Trophoblast cell (in vitro differentiated cells and primary cell): ENCODE measurements around the gene INPP1.

Experiments used
- DNase-seq, 2 donors: peaks; one replicate each; pipeline ENCODE4 v3.0.0-alpha.2; 2016
- H2AFZ ChIP-seq: 2 replicates; pipeline ENCODE4 v1.6.1; 2013; ENCODE audit warnings: low read length, moderate library complexity, mild to moderate bottlenecking; ENCODE audit not compliant: insufficient read depth, poor library complexity
- H2AK5ac ChIP-seq: 2 replicates; pipeline ENCODE4 v1.6.1; 2013; ENCODE audit warnings: mild to moderate bottlenecking, low read length
- H2BK120ac ChIP-seq: 2 replicates; pipeline ENCODE4 v1.6.1; 2013; ENCODE audit warnings: low read length, mild to moderate bottlenecking, moderate library complexity; ENCODE audit not compliant: insufficient read depth, poor library complexity
- H2BK12ac ChIP-seq: 2 replicates; pipeline ENCODE4 v1.6.1; 2013; ENCODE audit warnings: mild to moderate bottlenecking, low read length, moderate library complexity
- H2BK5ac ChIP-seq: 2 replicates; pipeline ENCODE4 v1.6.1; 2013; ENCODE audit warnings: low read length, low read depth, moderate library complexity, mild to moderate bottlenecking; ENCODE audit not compliant: poor library complexity
- H3K14ac ChIP-seq: 2 replicates; pipeline ENCODE4 v1.6.1; 2013; ENCODE audit warnings: mild to moderate bottlenecking, low read length
- H3K18ac ChIP-seq: 2 replicates; pipeline ENCODE4 v1.6.1; 2013; ENCODE audit warnings: mild to moderate bottlenecking, low read length
- H3K23ac ChIP-seq: 2 replicates; pipeline ENCODE4 v1.6.1; 2013; ENCODE audit warnings: low read length
- H3K27ac ChIP-seq: 2 replicates; pipeline ENCODE4 v1.5.1; 2013; ENCODE audit warnings: low read depth, mild to moderate bottlenecking, inconsistent platforms, low read length, moderate library complexity
- H3K27me3 ChIP-seq: 2 replicates; pipeline ENCODE4 v1.6.1; 2013; ENCODE audit warnings: inconsistent platforms, mild to moderate bottlenecking, low read length, moderate library complexity; ENCODE audit not compliant: insufficient read depth
- H3K36me3 ChIP-seq, 2 experiments: 1 replicate in 1 of 2; 2 replicates in 1 of 2; pipeline ENCODE4 v1.6.1; 2013; ENCODE audit warnings: low read length in 2 of 2, mild to moderate bottlenecking in 2 of 2, moderate library complexity in 1 of 2; ENCODE audit not compliant: insufficient read depth in 2 of 2, control insufficient read depth in 1 of 2
- H3K4ac ChIP-seq: 2 replicates; pipeline ENCODE4 v1.6.1; 2013; ENCODE audit warnings: low read depth, mild to moderate bottlenecking, low read length, moderate library complexity
- H3K4me1 ChIP-seq, 2 experiments: 1 replicate in 1 of 2; 2 replicates in 1 of 2; pipeline ENCODE4 v1.6.1; 2013; ENCODE audit warnings: low read length in 2 of 2, mild to moderate bottlenecking in 2 of 2, moderate library complexity in 1 of 2; ENCODE audit not compliant: insufficient read depth in 2 of 2, control insufficient read depth in 1 of 2
- H3K4me2 ChIP-seq: 2 replicates; pipeline ENCODE4 v1.6.1; 2013; ENCODE audit warnings: inconsistent platforms, mild to moderate bottlenecking, low read length, moderate library complexity
- H3K4me3 ChIP-seq: 2 replicates; pipeline ENCODE4 v1.5.1; 2013; ENCODE audit warnings: mild to moderate bottlenecking, low read depth, low read length, inconsistent platforms
- H3K79me1 ChIP-seq: one replicate; pipeline ENCODE4 v1.6.1; 2013; ENCODE audit warnings: low read length
- H3K79me2 ChIP-seq: 2 replicates; pipeline ENCODE4 v1.6.1; 2013; ENCODE audit warnings: low read length, mild to moderate bottlenecking; ENCODE audit not compliant: control insufficient read depth, insufficient read depth, poor library complexity
- H3K9ac ChIP-seq: 2 replicates; pipeline ENCODE4 v1.6.1; 2013; ENCODE audit warnings: mild to moderate bottlenecking, low read length
- H3K9me3 ChIP-seq: 2 replicates; pipeline ENCODE4 v1.6.1; 2013; ENCODE audit warnings: low read depth, mild to moderate bottlenecking, control low read depth, inconsistent platforms, low read length; ENCODE audit not compliant: insufficient read depth
- H4K12ac ChIP-seq: 2 replicates; pipeline ENCODE4 v1.6.1; 2013; ENCODE audit warnings: low read depth, mild to moderate bottlenecking, low read length, moderate library complexity
- H4K8ac ChIP-seq: 2 replicates; pipeline ENCODE4 v1.6.1; 2013; ENCODE audit warnings: low read depth, mild to moderate bottlenecking, low read length, moderate library complexity
- H4K91ac ChIP-seq: one replicate; pipeline ENCODE4 v1.6.1; 2013; ENCODE audit warnings: low read depth, mild to moderate bottlenecking, low read length, moderate library complexity
- WGBS: extraction: QIAGEN DNeasy Blood & Tissue Kit; methylation state at CpG from one replicate; pipeline ENCODE4 v1.1.7; 2013; ENCODE audit warnings: missing lambda C conversion rate; ENCODE audit not compliant: insufficient read length, insufficient coverage; ENCODE audit errors: extremely low coverage; 5-methylcytosine and 5-hydroxymethylcytosine counted together

Gene INPP1

DNA sequence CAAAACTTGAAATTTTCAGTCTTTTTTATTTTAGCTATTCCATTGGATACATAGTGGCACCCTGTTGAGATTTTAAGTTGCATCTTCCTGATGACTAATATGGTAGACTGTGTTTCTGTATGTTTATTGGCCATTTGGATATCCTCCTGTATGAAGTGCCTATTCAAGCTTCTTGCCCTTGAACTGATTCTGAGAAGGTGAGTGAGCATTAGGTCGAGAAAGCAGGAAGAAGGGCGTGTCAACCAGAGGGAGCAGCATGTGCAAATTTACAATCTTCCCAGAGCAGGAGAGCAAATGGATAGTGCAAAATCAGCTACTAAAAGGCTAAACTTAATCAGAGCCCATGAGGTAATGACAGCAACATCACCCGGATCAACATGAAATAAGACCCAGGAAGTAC lies 8.6 kb downstream of the INPP1 start:
- no peaks in the 10 kb centered on the region for H3K36me3 ChIP-seq
- H2AFZ ChIP-seq: no peak overlapping the region
- no peak for DNase-seq
- no peak overlapping the region for H4K8ac ChIP-seq
- H3K14ac ChIP-seq: no peak overlapping the region
- no peak overlapping the region for H3K23ac ChIP-seq
- H3K27ac ChIP-seq: no peak overlapping the region
- H3K4me3 ChIP-seq: no peak overlapping the region
- WGBS: no CpG with 5 or more reads among the region's 3 CpGs
- no peak overlapping the region for H3K4ac ChIP-seq
- no peak overlapping the region for H3K18ac ChIP-seq
- no peak overlapping the region for H2BK12ac ChIP-seq
- H2BK120ac ChIP-seq: no peak overlapping the region
- no peak overlapping the region for H3K9ac ChIP-seq
- no peak overlapping the region for H2AK5ac ChIP-seq
- H4K12ac ChIP-seq: no peak overlapping the region
- H4K91ac ChIP-seq: no peak overlapping the region
- no peak overlapping the region for H3K4me2 ChIP-seq
- H3K4me1 ChIP-seq: peaks cover 0 to 6% of the 10 kb centered on the region in 2 experiments
- no peaks in the 10 kb centered on the region for H3K27me3 ChIP-seq
- no peaks in the 10 kb centered on the region for H3K79me1 ChIP-seq
- H2BK5ac ChIP-seq: no peak overlapping the region
- no peaks in the 10 kb centered on the region for H3K79me2 ChIP-seq
- no peaks in the 10 kb centered on the region for H3K9me3 ChIP-seq

DNA sequence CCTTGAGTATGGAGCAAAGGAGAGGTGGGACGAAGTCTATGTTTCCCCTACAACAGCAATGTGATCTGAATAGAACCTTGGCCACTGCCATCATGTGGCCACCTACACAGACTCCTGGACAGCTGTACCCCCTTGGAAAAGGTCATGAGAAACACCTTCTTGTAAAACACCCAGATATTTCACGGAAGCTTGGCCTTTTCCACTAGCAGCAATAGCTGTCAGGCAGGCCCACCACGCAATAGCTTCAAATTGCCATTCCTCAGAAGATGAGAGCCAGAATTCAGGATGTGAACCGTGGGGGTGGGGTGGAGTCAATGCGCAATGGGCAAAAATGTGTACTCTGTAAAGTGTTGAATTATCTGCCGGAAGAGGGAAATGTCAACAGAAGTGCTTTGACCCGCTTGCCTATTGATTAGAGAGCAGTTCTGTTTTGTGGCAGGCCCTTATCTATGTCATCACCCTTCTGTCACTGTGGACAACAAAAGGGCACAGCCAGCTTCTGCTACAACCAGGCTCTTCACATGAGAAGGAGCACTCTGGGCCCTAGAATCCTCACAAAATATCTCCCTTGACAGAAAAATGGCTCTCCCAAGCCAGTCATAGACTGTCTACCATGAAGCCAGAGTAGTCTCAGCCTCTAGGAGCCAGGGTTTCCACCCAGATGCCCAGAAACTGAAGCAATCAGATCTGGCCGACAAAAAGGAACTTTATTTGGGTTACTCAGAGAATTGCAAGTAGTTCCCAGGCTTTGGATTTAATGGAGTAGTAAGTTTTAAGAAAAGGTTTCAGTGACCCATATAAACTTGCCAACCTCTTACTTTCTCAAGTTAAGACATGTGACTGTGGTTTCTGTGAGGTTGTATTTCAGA lies 9.5 kb downstream of the INPP1 start:
- no peak overlapping the region for H3K9ac ChIP-seq
- no peak overlapping the region for H3K4me2 ChIP-seq
- DNase-seq: no peak
- H3K4me3 ChIP-seq: no peak overlapping the region
- H3K79me1 ChIP-seq: no peaks in the 10 kb centered on the region
- H2BK5ac ChIP-seq: no peak overlapping the region
- H2BK120ac ChIP-seq: no peak overlapping the region
- H3K27ac ChIP-seq: no peak overlapping the region
- no peak overlapping the region for H4K8ac ChIP-seq
- H3K4me1 ChIP-seq: peaks cover 0 to 6% of the 10 kb centered on the region in 2 experiments
- no peaks in the 10 kb centered on the region for H3K79me2 ChIP-seq
- no CpG with 5 or more reads among the region's 8 CpGs for WGBS
- no peak overlapping the region for H4K12ac ChIP-seq
- H3K18ac ChIP-seq: no peak overlapping the region
- H3K23ac ChIP-seq: no peak overlapping the region
- H2BK12ac ChIP-seq: no peak overlapping the region
- no peak overlapping the region for H3K14ac ChIP-seq
- no peak overlapping the region for H3K4ac ChIP-seq
- no peak overlapping the region for H2AFZ ChIP-seq
- H4K91ac ChIP-seq: no peak overlapping the region
- H3K36me3 ChIP-seq: no peaks in the 10 kb centered on the region
- H3K9me3 ChIP-seq: no peaks in the 10 kb centered on the region
- no peak overlapping the region for H2AK5ac ChIP-seq
- H3K27me3 ChIP-seq: no peaks in the 10 kb centered on the region

DNA sequence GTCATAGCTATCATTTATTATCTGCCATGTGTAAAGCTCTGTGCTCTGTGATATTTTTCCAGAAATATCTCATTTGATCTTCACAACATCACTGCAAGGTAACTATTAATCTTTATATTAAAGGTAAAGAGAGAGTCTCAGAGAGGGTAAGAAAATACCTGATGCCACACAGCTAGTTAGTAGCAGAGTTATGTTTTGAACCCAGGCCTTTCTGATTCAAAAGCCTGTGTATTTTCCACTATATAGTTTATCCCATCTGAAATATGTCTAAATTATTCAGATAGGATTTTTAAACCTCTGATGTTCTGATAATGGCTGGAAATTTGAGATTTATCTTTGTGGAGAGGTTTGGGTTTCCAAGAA lies 10.1 kb downstream of the INPP1 start:
- H3K79me1 ChIP-seq: no peaks in the 10 kb centered on the region
- H3K9me3 ChIP-seq: no peaks in the 10 kb centered on the region
- H3K27ac ChIP-seq: no peak overlapping the region
- no peak overlapping the region for H3K23ac ChIP-seq
- no peak overlapping the region for H3K9ac ChIP-seq
- H4K12ac ChIP-seq: no peak overlapping the region
- H3K4ac ChIP-seq: no peak overlapping the region
- H2BK5ac ChIP-seq: no peak overlapping the region
- H2AK5ac ChIP-seq: no peak overlapping the region
- H2BK120ac ChIP-seq: no peak overlapping the region
- H4K91ac ChIP-seq: no peak overlapping the region
- no peak overlapping the region for H4K8ac ChIP-seq
- no peaks in the 10 kb centered on the region for H3K27me3 ChIP-seq
- H3K4me1 ChIP-seq: peaks cover 0 to 6% of the 10 kb centered on the region in 2 experiments
- H3K79me2 ChIP-seq: no peaks in the 10 kb centered on the region
- no peak overlapping the region for H2AFZ ChIP-seq
- DNase-seq: no peak
- H3K4me3 ChIP-seq: no peak overlapping the region
- no peak overlapping the region for H3K14ac ChIP-seq
- no peak overlapping the region for H3K18ac ChIP-seq
- no peak overlapping the region for H2BK12ac ChIP-seq
- H3K4me2 ChIP-seq: no peak overlapping the region
- no peaks in the 10 kb centered on the region for H3K36me3 ChIP-seq

DNA sequence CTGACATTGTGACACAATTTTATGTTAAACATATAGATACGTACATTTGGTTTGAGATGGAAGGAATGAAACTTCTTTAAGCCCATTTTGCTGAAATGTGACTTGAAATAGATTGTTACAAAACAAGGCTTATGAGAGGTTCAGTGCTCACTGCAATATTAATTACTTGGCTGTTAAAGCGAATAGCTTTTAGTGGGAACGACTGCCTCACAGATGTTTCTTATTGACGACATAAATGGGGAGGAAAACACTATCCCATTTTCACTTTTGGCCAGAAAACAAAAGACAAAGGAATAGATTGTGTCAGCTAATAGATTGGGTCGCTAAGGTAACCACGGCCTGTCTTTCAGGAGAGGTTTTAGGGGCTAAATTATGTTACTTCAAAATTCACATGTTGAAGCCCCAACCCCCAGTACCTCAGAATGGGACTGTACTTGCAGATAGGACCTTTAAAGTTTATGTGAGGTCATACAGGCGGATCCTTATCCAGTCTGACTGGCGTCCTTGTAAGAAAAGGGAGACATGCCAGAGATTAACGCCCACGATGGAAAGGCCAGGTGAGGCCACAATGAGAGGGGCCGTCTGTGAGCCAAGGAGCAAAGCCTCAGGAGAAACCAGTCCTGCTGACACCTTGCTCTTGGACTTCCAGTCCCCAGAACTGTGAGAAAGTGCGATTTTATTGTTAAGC lies 10.8 kb downstream of the INPP1 start:
- no peaks in the 10 kb centered on the region for H3K9me3 ChIP-seq
- no peak overlapping the region for H3K23ac ChIP-seq
- H2AK5ac ChIP-seq: no peak overlapping the region
- H3K4me1 ChIP-seq: peaks cover 0 to 6% of the 10 kb centered on the region in 2 experiments
- no peaks in the 10 kb centered on the region for H3K36me3 ChIP-seq
- H3K79me1 ChIP-seq: no peaks in the 10 kb centered on the region
- H3K79me2 ChIP-seq: no peaks in the 10 kb centered on the region
- DNase-seq: no peak
- H2AFZ ChIP-seq: no peak overlapping the region
- no peak overlapping the region for H3K27ac ChIP-seq
- H4K91ac ChIP-seq: no peak overlapping the region
- no peak overlapping the region for H2BK120ac ChIP-seq
- no peak overlapping the region for H3K4me3 ChIP-seq
- H3K14ac ChIP-seq: no peak overlapping the region
- no peak overlapping the region for H4K12ac ChIP-seq
- H4K8ac ChIP-seq: no peak overlapping the region
- no peak overlapping the region for H3K9ac ChIP-seq
- no peak overlapping the region for H3K4me2 ChIP-seq
- no peak overlapping the region for H3K4ac ChIP-seq
- H3K18ac ChIP-seq: no peak overlapping the region
- H3K27me3 ChIP-seq: no peaks in the 10 kb centered on the region
- H2BK5ac ChIP-seq: no peak overlapping the region
- no peak overlapping the region for H2BK12ac ChIP-seq
- no CpG with 5 or more reads among the region's 12 CpGs for WGBS
